Urinary bladder (tissue), 4 donors: ENCODE measurements around the gene PABPN1L. TPM values are rescaled to one million over a fixed set of nuclear protein-coding genes. Genes with fewer than 3 reads are reported as not detected.

ENCODE experiments used
- DNase-seq: peaks from one replicate; pipeline ENCODE4 v3.0.0-alpha.2; 2015; ENCODE audit errors: extremely low spot score
- H3K27ac ChIP-seq: one replicate; pipeline ENCODE4 v1.5.1; 2013; ENCODE audit warnings: low read depth, mild to moderate bottlenecking, moderate library complexity
- H3K36me3 ChIP-seq: one replicate; pipeline ENCODE4 v1.6.1; 2013; ENCODE audit warnings: mild to moderate bottlenecking, moderate library complexity; ENCODE audit not compliant: insufficient read depth
- H3K4me1 ChIP-seq: one replicate; pipeline ENCODE4 v1.6.1; 2013; ENCODE audit warnings: mild to moderate bottlenecking, moderate library complexity; ENCODE audit not compliant: insufficient read depth
- H3K4me3 ChIP-seq: one replicate; pipeline ENCODE4 v1.5.1; 2013; ENCODE audit warnings: low read depth, low read length
- WGBS: extraction: QIAGEN DNeasy Blood & Tissue Kit; methylation state at CpG from one replicate; pipeline ENCODE4 v1.1.7; 2013; 5-methylcytosine and 5-hydroxymethylcytosine counted together
- polyA plus RNA-seq: library from polyadenylated mRNA; stranded (reverse); fragments of 200-250 nt; gene quantifications from one replicate; pipeline ENCODE4 v1.2.3, GENCODE V29; 2013
- total RNA-seq: library from RNA; depleted of rRNA; stranded (reverse); fragments of >200 nt; gene quantifications from one replicate; pipeline ENCODE4 v1.2.3, GENCODE V29; 2014
- donor health status: healthy with polysubstance abuse.
- donor health status: healthy.

The PABPN1L gene
- total and polyA plus RNA-seq, 2 donors: not detected

GRCh38 chr16:88875703-88876234, 9.3 kb upstream of the PABPN1L start:
- Histone ChIP-seq H3K36me3 (no peaks in the 10 kb centered on the region), H3K4me1 (no peaks in the 10 kb centered on the region), H3K4me3 (no peak overlapping the region), H3K27ac (no peak overlapping the region)
- WGBS: 93% methylated on average over 22 of the region's 22 CpGs
- DNase-seq: no peak

- H3K27ac ChIP-seq: no peak overlapping the region
- no peak for DNase-seq
- no peaks in the 10 kb centered on the region for H3K4me1 ChIP-seq
- 90% methylated on average over 34 of the region's 34 CpGs for WGBS
- H3K4me3 ChIP-seq: no peak overlapping the region
- H3K36me3 ChIP-seq: no peaks in the 10 kb centered on the region
Measured at GRCh38 chr16:88874938-88875599, 8.6 kb upstream of the PABPN1L start.

- H3K4me1 ChIP-seq: no peaks in the 10 kb centered on the region
- no peak overlapping the region for H3K27ac ChIP-seq
- DNase-seq: no peak
- 69% methylated on average over 25 of the region's 25 CpGs for WGBS
- H3K36me3 ChIP-seq: no peaks in the 10 kb centered on the region
- no peak overlapping the region for H3K4me3 ChIP-seq
Measured at GRCh38 chr16:88872650-88873331, 6.3 kb upstream of the PABPN1L start.

GRCh38 chr16:88871730-88872416, 5.4 kb upstream of the PABPN1L start:
- DNase-seq: no peak
- no peaks in the 10 kb centered on the region for H3K4me1 ChIP-seq
- WGBS: 80% methylated on average over 21 of the region's 21 CpGs
- no peak overlapping the region for H3K27ac ChIP-seq
- no peak overlapping the region for H3K4me3 ChIP-seq
- H3K36me3 ChIP-seq: no peaks in the 10 kb centered on the region

- no peaks in the 10 kb centered on the region for H3K36me3 ChIP-seq
- H3K4me3 ChIP-seq: no peak overlapping the region
- H3K4me1 ChIP-seq: no peaks in the 10 kb centered on the region
- 22% methylated on average over 8 of the region's 8 CpGs for WGBS
- no peak for DNase-seq
- no peak overlapping the region for H3K27ac ChIP-seq
Measured at GRCh38 chr16:88871349-88871702, 4.9 kb upstream of the PABPN1L start.

GRCh38 chr16:88870608-88871348, 4.3 kb upstream of the PABPN1L start:
- Histone ChIP-seq H3K27ac (no peak overlapping the region), H3K36me3 (no peaks in the 10 kb centered on the region), H3K4me1 (no peaks in the 10 kb centered on the region), H3K4me3 (no peak overlapping the region)
- 38% methylated on average over 37 of the region's 37 CpGs for WGBS
- no peak for DNase-seq

- DNase-seq: no peak
- 82% methylated on average over 9 of the region's 9 CpGs for WGBS
- Histone ChIP-seq H3K4me3 (no peak overlapping the region), H3K4me1 (no peaks in the 10 kb centered on the region), H3K27ac (no peak overlapping the region), H3K36me3 (no peaks in the 10 kb centered on the region)
Measured at GRCh38 chr16:88869673-88869980, 3.2 kb upstream of the PABPN1L start.

GRCh38 chr16:88868974-88869672, 2.7 kb upstream of the PABPN1L start:
- no peak for DNase-seq
- no peaks in the 10 kb centered on the region for H3K36me3 ChIP-seq
- no peaks in the 10 kb centered on the region for H3K4me1 ChIP-seq
- H3K4me3 ChIP-seq: no peak overlapping the region
- WGBS: 84% methylated on average over 27 of the region's 27 CpGs
- H3K27ac ChIP-seq: no peak overlapping the region

- no peak overlapping the region for H3K4me3 ChIP-seq
- H3K36me3 ChIP-seq: no peaks in the 10 kb centered on the region
- no peak for DNase-seq
- no peaks in the 10 kb centered on the region for H3K4me1 ChIP-seq
- no peak overlapping the region for H3K27ac ChIP-seq
- 84% methylated on average over 24 of the region's 24 CpGs for WGBS
Measured at GRCh38 chr16:88867581-88868246, 1.3 kb upstream of the PABPN1L start.

- DNase-seq: no peak
- no peaks in the 10 kb centered on the region for H3K4me1 ChIP-seq
- H3K36me3 ChIP-seq: peaks cover 4% of the 10 kb centered on the region
- no peak overlapping the region for H3K4me3 ChIP-seq
- 86% methylated on average over 15 of the region's 15 CpGs for WGBS
- H3K27ac ChIP-seq: no peak overlapping the region
Measured at GRCh38 chr16:88865742-88866141, 718 bp downstream of the PABPN1L start.

- Histone ChIP-seq H3K36me3 (peaks cover 4% of the 10 kb centered on the region), H3K4me1 (no peaks in the 10 kb centered on the region), H3K27ac (no peak overlapping the region), H3K4me3 (no peak overlapping the region)
- DNase-seq: no peak
- WGBS: 78% methylated on average over 14 of the region's 14 CpGs
Measured at GRCh38 chr16:88865310-88865709, 1.1 kb downstream of the PABPN1L start.

- H3K36me3 ChIP-seq: peaks cover 4% of the 10 kb centered on the region
- DNase-seq: no peak
- WGBS: 80% methylated on average over 18 of the region's 18 CpGs
- H3K27ac ChIP-seq: no peak overlapping the region
- no peak overlapping the region for H3K4me3 ChIP-seq
- H3K4me1 ChIP-seq: no peaks in the 10 kb centered on the region
Measured at GRCh38 chr16:88864521-88864920, 1.9 kb downstream of the PABPN1L start.

GRCh38 chr16:88864099-88864498, 2.4 kb downstream of the PABPN1L start:
- no peak for DNase-seq
- 81% methylated on average over 15 of the region's 15 CpGs for WGBS
- H3K36me3 ChIP-seq: peaks cover 4% of the 10 kb centered on the region
- H3K4me1 ChIP-seq: no peaks in the 10 kb centered on the region
- H3K27ac ChIP-seq: no peak overlapping the region
- H3K4me3 ChIP-seq: no peak overlapping the region
